ENCODE data around the gene CNOT1.
"Not testable (repeated sequence)": the region's sequence is repeated elsewhere in the genome, so short reads cannot be mapped to it uniquely, and the experiment has no call there.

The CNOT1 gene

DNA sequence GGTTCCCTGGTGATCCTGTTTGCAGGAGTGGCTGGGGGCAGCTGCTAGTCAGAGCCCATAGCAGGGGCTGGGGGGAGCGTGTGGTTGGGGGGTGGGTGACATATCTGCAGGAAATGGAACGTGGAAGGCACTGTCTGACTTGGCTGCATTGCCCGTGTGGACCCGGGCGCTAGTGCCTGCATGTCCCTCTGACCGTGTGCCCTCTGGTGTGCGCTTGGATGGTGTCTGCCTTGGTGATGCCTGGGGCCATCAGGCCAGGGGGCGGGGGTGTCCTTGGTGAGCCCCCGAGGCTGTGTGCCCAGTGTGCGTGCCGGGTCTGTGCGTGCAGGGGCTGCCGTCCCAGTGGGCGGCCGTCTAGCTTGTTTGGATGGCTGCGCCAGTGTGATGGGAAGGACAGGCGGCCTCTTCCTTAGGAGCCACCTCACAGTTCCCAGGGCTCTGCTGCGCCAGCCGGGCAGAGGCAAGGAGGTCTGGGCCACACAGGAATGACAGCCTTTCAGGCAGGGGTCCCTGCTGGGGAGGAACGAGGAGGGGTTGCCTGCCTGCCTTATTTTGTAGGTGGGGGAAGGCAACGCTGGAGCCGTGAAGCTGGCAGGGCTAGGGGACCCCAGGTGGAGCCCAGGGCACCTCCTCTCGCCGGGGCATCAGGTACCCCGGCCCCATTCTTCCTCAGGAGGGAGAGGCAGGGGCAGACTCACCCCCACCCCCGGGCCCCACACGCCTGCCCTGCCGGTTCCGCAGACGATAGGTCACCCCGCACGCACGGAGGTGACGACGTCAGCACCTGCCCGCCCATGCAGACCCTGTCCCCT is 129.0 kb downstream of the CNOT1 start:
- DNase-seq, result no peak

DNA sequence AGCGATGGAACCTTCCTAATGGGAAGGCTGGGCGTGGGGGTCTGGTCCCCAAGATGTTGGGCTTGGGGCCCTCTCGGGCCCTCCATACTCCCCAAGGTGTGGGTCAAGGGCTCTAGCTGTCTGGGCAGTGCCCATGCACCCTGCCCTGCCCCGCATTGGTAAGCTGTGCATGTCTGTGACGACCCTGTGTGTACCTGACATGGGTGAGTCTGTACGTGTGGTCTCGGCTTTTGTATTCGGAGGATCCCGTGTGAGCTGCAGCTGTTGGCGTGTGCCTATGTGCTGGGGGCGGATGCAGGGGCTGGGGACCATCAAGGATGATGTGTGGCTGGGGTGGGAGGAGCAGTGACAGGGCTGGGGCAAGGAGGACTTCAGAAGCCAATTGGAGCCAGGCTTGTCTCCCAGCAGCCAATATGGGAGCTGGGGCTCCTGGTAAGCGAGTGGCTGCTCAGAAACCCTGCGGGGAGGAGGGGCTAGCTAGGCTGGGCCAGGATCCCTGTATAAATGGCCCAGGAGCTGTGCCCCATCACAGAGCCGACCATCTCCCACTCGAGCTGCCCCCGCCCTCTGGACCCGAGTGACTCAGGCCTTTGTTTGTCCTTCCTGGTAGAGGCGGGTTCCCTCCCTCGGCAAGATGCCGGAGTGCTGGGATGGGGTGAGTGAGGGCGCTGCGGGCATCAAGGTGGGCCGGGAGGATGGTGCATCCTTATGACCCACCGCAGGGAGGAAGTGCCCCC is 129.8 kb downstream of the CNOT1 start, which contains the start of gene NDRG4:
NDRG4 (plus strand) TSS at position 529 of the 737 bp plus-strand sequence; CDS start at position 635, 106 bp downstream.
- DNase-seq, result peak; percentile 31

DNA sequence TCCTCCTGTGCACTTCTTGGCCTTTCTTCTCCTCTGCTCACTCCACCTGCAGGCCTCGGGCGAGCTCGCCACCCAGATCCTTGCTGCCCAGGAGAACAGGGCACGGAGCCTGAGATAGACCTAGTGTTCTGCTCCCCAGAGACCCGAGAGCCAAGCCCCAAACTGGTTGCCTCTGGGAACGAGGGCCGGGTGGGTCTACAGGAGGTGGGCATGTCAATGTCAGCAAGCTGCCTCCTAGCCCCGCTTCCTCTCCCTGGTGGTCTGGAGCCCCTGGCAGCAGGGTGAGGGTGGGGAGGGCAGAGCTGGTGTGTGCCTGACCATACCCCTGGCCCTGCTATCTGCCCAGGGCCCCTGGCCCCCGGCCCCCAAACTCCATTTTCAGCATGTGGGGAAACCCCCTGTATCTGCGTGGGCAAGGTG is 130.5 kb downstream of the CNOT1 start:
- DNase-seq, result no peak

DNA sequence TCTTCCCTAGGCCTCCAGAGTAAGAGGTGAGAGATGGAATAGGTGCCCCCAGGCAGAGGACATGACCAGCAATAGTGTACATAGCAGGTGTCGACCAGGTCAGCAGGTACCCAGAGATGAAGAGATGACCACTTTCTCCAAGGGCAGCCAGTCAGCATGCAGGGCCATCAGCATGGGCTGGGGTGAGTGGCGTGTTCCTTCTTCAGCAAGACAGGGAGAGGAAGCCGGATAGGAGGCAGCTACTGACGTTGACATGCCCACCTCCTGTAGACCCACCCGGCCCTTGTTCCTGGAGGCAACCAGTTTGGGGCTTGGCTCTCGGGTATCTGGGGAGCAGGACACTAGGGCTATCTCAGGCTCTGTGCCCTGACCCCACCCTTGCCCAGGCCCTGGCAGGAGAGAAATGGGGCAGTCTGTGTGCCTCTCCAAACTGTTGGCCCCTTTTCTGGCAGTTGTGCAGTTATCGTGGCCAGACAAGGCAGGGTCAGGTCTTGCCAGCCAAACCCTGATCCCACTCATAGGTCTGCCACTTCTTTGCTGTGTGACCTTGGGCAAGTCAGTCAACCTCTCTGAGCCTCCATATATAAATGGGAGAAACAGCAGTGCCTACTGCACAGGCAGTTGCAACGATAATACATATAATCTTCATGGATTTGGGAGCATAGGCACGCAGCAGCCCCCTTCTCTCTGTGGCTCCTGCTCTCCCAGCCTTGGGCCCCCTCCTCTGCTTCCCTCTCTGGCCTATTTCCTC is 131.1 kb downstream of the CNOT1 start:
- no peak for DNase-seq

DNA sequence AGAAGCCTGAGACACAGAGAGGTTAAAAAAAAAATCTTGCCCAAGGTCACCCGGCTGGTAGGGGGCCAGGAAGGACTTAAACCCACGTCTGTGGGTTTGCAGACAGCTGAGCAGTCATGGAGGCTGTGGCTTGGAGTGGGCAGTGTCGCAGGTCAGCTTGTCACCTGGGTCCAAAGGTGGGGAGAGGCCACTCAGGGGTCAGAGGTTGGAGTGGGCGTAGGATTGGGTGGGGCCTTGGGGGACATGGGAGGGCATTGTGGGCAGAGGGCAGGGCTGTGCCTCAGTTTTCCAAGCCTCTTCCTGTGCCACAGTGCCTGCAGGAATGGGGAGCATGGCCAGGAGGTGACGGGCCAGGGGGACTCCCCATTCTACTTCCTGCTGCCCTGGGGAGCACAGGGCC is 131.7 kb downstream of the CNOT1 start:
- no peak for DNase-seq

DNA sequence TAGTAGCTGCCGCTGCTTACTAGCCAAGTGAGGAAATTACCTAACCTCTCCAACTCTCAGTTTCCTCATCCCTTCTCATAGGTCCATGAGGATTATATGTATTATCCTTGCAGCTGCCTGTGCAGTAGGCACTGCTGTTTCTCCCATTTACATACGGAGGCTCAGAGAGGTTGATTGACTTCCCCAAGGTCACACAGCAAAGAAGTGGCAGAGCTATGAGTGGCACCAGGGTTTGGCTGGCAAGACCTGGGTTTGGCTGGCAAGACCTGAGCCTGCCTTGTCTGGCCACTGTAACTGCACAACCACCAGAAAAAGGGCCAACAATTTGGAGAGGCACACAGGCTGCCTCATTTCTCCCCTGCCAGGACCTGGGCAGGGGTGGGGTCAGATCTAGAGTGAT is 132.2 kb downstream of the CNOT1 start:
- DNase-seq, result no peak

DNA sequence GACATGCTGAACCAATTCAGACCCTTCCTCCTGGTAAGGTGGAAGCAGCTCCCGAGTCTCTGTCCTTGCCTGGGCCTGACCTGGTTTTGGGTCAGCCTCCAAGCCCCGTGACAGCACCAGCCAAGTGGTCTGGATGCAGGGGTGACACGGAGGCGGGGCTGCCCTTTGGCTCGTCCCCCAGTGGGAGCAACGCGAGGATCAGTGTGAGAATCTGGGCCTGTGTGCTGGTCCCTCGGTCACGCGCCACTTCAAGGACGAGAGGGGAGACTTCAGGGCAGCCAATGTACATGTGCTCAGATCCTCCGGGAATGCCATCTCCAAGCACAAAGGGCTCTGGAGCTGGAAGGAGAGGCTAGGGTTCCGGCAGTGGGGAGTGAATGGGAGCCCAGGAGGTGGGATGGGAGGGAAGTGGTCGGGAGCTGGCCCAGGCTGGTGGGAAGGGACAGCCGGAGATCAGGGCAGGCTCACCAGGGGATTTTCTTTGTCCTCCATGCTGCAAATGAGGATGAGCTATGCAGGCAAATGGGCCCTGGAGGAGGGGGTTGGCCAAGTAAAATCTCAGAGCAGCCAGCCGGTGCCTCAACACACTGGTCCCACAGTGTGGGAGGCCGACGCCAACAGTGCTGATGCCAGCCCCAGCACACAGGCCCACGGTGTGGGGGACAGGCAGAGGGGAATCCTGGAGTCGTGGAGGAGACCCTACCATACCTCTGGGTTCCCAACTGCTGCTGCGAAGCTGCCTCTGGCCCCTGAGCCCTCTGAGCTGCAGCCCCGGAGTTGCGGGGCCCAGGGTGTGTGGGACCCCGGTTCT is 133.9 kb downstream of the CNOT1 start:
- DNase-seq, result no peak

DNA sequence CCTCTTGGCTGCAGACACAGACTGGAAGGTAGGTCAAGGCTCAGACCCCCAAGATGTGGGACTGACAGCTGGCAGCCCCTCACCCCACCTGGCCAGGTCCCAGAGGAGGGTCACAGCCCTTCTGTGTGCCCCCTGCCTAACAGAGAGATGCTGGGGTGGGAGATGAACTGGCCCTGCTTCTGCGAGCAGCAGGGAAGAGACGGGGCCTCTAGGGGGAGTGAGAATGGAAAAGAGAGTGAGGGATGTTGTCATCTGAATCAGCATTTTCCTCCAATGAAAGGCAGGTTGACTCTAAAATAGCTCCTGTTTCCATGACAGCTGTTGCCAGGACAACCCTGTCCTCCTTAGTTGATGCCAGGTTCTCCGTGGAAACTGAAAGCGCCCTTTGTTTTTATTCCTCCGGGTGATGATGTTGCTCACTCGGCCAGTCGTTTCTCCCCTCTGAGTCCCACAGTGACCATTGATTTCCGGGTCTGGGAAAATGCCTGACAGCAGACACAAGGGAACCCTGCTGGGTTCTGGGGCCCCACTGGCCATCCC is 134.6 kb downstream of the CNOT1 start:
- peak; percentile 51 for DNase-seq

DNA sequence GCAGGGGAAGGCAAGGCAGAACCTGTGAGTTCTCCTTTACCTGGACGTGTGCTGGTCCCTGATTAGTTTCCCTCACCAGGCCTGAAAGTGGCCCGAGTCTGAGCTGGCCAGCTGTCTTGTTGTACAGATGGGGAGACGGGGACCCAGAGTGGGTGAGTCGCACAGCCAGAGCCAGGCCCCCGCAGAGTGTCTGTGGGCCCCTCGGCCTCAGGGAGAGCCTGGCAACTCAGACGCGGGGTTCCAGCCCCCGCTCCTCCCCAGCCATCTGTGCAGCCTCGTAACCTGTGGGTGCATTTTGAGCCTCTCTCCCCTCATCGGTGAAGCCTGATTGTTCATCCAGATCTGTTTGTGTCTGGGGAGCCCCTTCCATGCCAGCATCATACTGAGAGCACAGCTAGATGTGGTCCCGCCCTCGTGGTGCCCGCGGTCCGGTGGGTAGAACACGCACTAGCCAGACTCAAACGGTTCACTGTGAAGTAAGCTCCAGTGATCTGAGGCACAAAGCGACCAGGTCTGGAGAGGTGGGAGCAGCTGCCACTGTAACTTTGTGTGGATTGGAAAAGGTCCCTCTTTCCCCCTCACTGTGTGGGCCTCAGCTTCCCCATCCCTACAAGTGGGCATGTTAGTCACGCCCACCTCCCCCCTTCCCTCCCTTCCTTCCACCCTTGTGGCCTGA is 135.7 kb downstream of the CNOT1 start:
- no peak for DNase-seq

DNA sequence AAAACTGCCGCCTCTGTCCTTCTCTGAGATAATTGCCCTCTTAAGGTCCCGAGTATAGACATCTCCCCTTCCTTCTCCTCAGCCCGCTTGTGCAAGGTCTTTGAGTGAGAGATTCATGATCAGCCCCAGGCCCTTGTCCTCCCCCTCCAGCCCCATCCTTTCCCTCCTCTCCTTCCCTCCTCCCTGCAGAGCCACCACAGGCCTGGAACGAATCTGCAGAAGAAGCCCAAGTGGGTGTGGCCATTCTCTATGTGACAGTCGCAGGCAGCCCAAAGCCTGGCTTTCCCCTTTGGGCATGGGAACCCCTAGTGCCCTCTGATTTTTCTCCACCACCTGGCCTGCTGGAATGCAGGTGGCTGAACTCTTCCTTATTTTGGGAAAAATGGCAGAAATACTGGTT is 136.9 kb downstream of the CNOT1 start:
- DNase-seq, result no peak

DNA sequence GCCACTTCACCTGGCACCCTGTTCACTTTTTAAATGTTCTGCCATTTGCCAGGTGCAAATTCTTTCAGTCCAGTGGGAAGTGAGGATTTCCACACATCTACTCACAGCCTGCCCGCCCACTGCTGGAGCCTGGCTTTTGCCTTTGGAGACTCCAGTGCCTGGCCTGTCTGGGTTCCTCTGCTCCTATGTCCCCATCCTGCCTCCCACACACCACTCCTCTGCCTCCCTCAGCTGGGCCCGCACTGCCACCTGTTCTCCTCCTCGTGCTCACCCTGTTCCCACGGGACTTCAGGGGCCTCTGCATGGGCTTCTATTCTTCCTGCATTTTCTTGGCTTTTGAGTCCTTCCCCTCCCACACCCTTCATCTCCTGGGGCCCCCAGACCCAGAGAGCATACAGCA is 137.6 kb downstream of the CNOT1 start:
- DNase-seq, result no peak

DNA sequence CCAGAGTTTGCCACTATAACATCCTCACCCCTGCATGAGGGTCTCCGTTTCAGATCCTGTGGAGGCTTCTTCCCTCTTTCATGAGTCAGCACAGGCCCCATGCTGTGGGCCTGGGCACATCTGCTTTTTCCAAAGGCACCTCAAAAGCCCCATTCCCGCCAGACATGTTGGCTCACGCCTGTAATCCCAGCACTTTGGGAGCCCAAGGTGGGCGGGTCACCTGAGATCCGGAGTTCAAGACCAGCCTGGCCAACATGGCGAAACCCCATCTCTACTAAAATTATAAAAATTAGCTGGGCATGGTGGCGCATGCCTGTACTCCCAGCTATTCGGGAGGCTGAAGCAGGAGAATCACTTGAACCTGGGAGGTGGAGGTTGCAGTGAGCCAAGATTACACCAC is 139.1 kb downstream of the CNOT1 start:
- not testable (repeated sequence) for DNase-seq

DNA sequence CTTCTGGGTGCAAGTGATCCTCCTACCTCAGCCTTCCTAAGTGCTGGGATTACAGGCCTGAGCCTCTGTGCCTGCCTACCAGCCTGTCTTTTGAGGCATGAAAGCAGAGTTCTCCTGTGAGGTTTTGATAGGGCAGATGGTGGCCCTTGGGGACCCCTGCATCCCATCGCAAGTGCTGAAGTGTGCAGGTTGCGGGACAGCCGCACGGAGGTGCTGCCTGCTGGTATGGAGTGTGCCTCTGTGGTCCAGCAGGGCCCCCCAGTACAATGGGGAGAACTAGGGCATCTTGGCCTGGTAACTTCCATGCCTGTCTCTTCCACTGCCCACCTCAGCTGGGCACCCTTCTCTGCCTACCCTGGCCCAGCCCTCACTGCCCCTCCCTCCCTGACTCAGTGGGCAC is 139.6 kb downstream of the CNOT1 start:
- no peak for DNase-seq

DNA sequence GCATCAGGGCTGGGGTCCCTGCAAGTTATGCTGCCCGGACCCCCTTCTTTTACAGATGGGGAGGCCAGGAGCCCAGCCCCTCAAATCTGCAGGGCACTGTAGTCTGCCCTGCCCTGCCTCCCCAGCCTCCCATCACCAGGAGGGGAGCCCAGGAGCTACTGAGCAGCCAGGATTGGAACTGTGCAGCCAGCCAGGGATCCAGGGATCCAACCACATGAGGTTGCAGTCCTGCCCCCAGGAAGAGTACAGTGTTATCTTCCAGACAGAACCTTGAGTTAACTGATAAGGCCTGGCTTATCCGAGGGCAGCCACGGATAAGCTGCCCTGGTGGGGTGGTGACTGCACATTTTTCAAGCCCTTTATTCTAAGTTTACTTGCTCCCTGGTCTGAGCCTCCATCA is 141.1 kb downstream of the CNOT1 start:
- DNase-seq, result no peak

DNA sequence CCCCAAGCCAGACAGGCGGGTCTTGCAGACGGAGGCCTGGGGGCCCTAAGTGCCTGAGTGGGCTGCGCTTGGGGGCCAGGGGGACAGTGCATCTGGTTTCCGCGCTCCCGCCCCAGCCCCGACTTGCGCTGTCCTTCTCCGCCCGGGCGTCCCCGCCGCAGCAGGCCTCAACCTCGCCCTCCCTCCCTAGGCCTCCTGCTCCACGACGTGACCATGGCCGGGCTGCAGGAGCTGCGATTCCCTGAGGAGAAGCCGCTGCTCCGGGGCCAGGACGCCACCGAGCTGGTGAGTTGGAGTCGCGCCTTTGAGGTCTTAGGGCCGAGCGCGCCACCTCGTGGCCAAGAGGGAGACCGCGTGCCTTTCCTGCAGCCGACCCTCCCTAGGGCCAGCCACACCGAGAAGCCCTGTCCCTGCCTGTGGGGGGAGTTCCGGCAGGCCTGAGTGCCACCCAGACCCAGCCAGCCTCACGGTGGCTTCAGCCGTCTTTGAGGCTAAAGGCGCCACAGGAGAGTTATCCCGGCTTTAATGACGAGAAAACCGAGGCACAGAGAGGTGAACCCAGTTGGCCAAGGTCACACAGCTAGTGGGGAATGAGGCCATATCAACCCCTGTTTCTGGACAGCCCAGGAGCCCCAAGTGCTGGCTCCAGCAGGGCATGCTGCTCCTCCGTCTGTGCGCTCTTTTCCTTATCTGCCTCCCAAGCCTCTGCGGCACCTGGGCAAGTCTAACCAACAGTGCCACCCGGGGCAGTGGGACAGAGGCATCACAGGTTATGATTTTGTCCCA is 141.9 kb downstream of the CNOT1 start:
- peak; percentile 68 for DNase-seq

DNA sequence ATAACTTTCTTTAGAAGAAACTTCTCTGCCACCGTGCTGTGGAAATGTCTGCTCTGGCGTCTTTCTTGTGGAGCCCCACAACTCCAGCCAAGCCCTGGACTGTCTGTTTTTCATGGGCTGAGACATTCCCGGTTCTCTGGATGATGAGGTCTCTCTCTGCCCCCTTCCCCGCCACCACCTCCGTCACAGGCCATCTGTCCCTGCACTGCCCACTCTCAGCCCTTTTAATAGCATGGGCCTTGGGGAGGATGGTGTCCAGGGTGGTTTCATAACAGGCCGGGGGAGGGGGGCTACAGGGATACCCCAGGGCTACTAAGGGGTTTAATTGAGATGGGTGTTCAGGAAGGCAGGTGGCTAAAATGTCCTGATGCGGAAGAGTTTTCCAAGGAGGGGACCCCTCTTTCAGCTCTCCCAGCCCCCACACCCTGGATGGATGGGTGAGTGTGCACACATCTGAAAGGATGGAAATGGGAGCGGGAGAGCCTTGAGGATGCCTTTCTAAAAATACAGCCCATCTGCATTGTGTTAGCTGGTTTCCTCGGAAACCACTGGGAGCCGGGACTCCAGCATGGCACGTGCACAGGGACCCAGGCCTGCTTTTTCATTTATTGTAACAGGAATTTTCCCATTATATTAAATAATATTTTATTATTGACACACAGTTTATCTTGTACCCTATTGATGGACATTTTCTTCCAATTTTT is 144.3 kb downstream of the CNOT1 start:
- no peak for DNase-seq

DNA sequence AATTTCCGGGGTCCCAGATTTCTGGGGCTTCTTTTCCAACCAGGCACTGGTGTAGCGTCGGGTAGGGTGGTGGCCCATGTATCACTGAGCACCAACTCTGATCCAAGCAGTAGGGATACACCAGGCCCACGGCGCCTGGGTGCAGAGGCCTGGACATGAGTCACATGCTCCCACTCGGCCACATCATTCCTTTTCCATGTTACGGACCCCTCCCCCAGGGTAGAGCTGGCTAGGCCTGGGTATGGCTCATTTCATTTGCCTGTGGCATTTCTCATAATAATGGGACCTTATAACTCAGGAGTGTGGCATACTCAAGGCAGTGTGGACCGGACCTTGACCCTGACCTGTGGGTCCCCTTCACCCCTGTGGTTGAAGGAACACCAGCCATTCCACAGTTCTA is 147.7 kb downstream of the CNOT1 start:
- DNase-seq, result no peak

DNA sequence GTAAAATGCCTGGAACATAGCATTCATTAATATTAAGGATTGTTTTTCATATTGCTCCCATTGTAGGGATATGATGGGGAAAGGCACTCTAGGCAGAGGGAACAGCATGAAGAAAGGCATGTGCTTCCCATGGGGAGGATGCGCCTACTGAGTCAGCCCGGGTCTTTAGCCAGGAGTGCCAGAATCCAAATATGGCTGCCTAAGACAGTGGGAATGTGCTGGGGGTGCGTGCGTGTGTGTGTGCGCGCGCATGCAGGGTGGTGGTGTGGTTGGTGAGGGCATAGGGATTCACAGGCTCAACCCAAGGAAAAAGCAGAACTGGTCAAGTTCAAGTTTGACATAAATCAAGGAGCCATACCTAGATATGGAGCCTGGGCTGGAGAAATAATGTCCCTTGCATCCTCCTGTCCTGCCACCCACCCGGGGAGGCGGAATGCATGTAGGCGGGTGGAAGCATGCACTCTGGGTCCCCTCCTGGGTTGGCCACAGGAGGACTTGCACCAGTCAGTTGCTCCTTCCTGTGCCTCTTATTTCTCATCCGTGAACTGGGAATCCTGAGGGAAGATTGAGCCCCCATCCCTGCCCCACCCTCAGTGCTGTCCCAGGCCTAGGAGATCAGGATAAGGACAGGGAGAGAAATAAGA is 148.3 kb downstream of the CNOT1 start:
- no peak for DNase-seq

DNA sequence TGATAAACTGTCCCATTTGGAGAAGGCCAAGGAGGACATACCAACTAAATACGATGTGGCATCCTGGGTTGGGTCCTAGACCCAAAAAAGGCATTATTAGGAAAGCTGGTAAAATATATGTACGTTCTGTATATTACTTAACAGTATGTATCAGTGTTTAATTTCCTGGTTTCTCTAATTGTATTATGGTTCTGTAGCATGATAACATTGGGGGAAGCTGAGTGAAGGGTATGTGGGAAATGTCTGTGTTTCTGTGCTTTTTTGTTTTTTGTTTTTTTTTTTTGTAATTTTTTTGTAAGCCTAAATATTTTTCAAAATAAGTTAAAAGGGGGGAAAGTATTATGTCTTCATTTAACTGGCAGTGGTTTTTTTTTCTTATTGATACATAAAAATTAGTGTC is 151.2 kb downstream of the CNOT1 start:
- no peak for DNase-seq

DNA sequence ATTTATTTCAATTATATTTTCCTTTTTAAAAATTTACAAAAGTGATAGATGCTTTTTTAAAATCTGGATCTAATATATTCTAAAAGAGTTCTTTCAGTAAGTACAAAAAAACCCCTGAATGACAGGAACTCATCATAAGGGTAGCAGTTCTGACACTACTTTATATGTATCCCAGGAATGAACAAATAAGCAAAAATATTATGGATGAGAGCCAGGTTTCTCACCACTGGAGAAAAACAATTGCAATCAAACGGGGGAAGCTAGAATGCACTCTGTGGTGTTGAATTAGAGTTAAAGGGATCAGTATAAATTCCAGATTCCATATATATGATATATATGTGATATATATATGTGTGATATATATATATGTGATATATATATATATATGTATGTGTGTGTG is 152.8 kb downstream of the CNOT1 start:
- DNase-seq, result no peak

Data from CD4-positive, alpha-beta T cell treated with Interleukin-12 subunit alpha and Interleukin-12 subunit beta, for 1 hour (primary cell).